PC-3 (cell line): ENCODE measurements around the gene NAP1L1.

Experiments used
- EZH2 ChIP-seq: fragments of 300-600 bp; sonication (generic); IDR thresholded peaks from one replicate; pipeline ENCODE4 v1.6.1; 2017; ENCODE audit warnings: antibody characterized with exemption, mild to moderate bottlenecking, low read length; ENCODE audit not compliant: unreplicated experiment
- TF ChIP-seq, protein P1 (sequence below): fragments of 300-600 bp; sonication (generic); conservative IDR thresholded peaks from 2 replicates; pipeline ENCODE4 v1.5.1; 2017; ENCODE audit warnings: antibody characterized with exemption, low read depth, mild to moderate bottlenecking, low read length

DNA sequence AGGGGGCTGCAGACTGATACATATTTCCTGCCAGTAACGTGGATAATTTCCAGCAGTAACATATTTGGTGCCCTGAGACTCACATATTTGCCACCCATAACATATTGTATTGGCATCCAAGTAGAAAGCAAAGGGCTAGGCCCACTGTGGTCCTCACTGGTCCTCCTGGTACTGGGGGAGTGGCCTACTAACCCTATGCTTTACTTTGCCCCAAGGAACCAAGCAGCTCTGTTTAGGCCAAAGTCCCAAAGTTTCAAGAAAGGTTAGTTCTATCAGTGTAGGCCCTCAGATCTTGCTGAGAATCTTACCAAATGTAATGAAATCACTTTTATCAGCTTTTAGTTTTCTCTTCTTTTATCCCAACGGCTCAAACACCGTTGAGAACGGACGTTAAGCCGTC lies 35.4 kb upstream of the NAP1L1 start:
- TF ChIP-seq, protein P1, sequence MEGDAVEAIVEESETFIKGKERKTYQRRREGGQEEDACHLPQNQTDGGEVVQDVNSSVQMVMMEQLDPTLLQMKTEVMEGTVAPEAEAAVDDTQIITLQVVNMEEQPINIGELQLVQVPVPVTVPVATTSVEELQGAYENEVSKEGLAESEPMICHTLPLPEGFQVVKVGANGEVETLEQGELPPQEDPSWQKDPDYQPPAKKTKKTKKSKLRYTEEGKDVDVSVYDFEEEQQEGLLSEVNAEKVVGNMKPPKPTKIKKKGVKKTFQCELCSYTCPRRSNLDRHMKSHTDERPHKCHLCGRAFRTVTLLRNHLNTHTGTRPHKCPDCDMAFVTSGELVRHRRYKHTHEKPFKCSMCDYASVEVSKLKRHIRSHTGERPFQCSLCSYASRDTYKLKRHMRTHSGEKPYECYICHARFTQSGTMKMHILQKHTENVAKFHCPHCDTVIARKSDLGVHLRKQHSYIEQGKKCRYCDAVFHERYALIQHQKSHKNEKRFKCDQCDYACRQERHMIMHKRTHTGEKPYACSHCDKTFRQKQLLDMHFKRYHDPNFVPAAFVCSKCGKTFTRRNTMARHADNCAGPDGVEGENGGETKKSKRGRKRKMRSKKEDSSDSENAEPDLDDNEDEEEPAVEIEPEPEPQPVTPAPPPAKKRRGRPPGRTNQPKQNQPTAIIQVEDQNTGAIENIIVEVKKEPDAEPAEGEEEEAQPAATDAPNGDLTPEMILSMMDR: no peak
- TF ChIP-seq EZH2: no peak
